ENCODE data around the gene FAM149A. TPM values are rescaled to one million over a fixed set of nuclear protein-coding genes. Genes with fewer than 3 reads are reported as not detected.

The FAM149A gene
- total RNA-seq, 2 experiments from 2014 or later: 0.38 TPM; not detected in 1

DNA sequence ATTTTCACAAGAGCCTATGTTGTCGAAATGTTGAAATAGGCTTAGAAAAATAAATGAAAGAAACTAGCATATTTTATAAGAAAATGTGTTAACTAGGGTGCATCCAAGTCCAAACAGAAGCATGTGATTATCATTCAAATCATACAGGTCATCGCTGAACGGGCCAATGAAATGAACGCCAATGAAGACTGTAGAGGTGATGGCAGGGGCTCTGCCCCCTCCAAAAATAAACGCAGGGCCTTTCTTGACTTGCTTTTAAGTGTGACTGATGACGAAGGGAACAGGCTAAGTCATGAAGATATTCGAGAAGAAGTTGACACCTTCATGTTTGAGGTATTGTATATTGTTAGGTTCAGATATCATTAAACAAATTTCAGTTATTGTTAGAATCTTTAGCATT lies 96.5 kb downstream of the FAM149A start:
- Mint-ChIP-seq H3K9me3 (no peaks in the 10 kb centered on the region), H3K27me3 (no peaks in the 10 kb centered on the region), H3K27ac (no peak overlapping the region), H3K4me3 (no peak overlapping the region), H3K36me3 (ENCODE audit: low read depth) (peaks cover 14% of the 10 kb centered on the region), H3K4me1 (peaks cover 34% of the 10 kb centered on the region)
- ChIA-PET POLR2A (interaction anchor here (6.4 kb wide), 1 partner anchor 10 kb away, joined by 84 read pairs; the partner anchor contains the start of gene CYP4V2), CTCF (interaction anchor here (0.9 to 1.8 kb wide), 4 partner anchors 9 to 133 kb away, joined by 3 to 23 read pairs (median 6); partner anchors contain the start of gene CYP4V2)
- no peak for DNase-seq

- ChIA-PET POLR2A (interaction anchor here (6.4 kb wide), 1 partner anchor 10 kb away, joined by 84 read pairs; the partner anchor contains the start of gene CYP4V2), CTCF (interaction anchor here (0.9 to 1.8 kb wide), 5 partner anchors 10 to 134 kb away, joined by 3 to 23 read pairs (median 4); partner anchors contain the start of gene CYP4V2)
- peak; percentile 77 for DNase-seq
- Mint-ChIP-seq H3K9me3 (no peaks in the 10 kb centered on the region), H3K4me3 (no peak overlapping the region), H3K36me3 (ENCODE audit: low read depth) (peaks cover 10% of the 10 kb centered on the region), H3K27me3 (no peaks in the 10 kb centered on the region), H3K27ac (peak overlapping the region; percentile 8), H3K4me1 (peaks cover 35% of the 10 kb centered on the region)
Observed at GRCh38 chr4:186201535-186202230, 97.2 kb downstream of the FAM149A start.

DNA sequence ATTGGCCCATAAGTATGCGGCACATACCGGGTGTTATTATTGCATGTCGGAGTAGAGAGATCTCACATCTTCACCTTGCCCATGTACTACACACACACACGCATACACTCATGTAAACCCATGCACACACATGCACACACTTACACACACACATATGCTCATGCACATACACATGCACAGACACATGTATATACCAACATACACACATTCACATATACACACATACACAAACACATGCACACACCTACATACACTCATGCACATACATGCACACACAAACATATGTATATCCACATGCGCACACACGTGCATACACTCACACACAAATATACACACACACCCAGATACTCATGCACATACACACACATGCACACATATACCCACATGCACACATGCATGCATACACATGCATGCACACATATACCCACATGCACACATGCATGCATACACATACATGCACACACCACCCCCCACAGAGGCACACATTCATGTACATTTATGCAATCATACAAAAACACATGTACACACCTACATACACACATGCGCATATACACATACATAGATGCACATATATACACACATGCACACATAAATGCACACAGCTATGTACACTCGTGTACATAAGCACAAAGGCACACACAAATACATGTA lies 98.1 kb downstream of the FAM149A start:
- H3K27ac Mint-ChIP-seq: peak overlapping the region; percentile 36
- POLR2A ChIA-PET: interaction anchor here (6.4 kb wide), 1 partner anchor 11 kb away, joined by 84 read pairs; the partner anchor contains the start of gene CYP4V2
- CTCF ChIA-PET: interaction anchor here (0.9 to 1.8 kb wide), 5 partner anchors 11 to 135 kb away, joined by 3 to 23 read pairs (median 7); partner anchors contain the start of genes CYP4V2 and TLR3
- DNase-seq: no peak
- H3K4me1 Mint-ChIP-seq: peaks cover 35% of the 10 kb centered on the region
- H3K27me3 Mint-ChIP-seq: no peaks in the 10 kb centered on the region
- peaks cover 1% of the 10 kb centered on the region for H3K9me3 Mint-ChIP-seq
- H3K36me3 Mint-ChIP-seq (ENCODE audit: low read depth): peaks cover 3% of the 10 kb centered on the region
- no peak overlapping the region for H3K4me3 Mint-ChIP-seq

- ChIA-PET CTCF (interaction anchor here (1.4 to 4.2 kb wide), 2 partner anchors 12 to 136 kb away, joined by 9 to 23 read pairs; partner anchors contain the start of genes CYP4V2 and TLR3), POLR2A (interaction anchor here (0.6 to 6.4 kb wide), 3 partner anchors 12 to 1411 kb away, joined by 3 to 84 read pairs (median 4); partner anchors contain the start of gene CYP4V2)
- peaks cover 6% of the 10 kb centered on the region for H3K36me3 Mint-ChIP-seq (ENCODE audit: low read depth)
- no peaks in the 10 kb centered on the region for H3K27me3 Mint-ChIP-seq
- H3K9me3 Mint-ChIP-seq: peaks cover 5% of the 10 kb centered on the region
- DNase-seq: no peak
- peak overlapping the region; percentile 84 for H3K27ac Mint-ChIP-seq
- peak overlapping the region; percentile 74 for H3K4me3 Mint-ChIP-seq
- H3K4me1 Mint-ChIP-seq: peaks cover 35% of the 10 kb centered on the region
Observed at GRCh38 chr4:186203406-186203805, 98.9 kb downstream of the FAM149A start.

- POLR2A ChIA-PET: interaction anchor here (6.4 kb wide), 1 partner anchor 13 kb away, joined by 84 read pairs; the partner anchor contains the start of gene CYP4V2
Observed at GRCh38 chr4:186204103-186204559, 99.6 kb downstream of the FAM149A start.

DNA sequence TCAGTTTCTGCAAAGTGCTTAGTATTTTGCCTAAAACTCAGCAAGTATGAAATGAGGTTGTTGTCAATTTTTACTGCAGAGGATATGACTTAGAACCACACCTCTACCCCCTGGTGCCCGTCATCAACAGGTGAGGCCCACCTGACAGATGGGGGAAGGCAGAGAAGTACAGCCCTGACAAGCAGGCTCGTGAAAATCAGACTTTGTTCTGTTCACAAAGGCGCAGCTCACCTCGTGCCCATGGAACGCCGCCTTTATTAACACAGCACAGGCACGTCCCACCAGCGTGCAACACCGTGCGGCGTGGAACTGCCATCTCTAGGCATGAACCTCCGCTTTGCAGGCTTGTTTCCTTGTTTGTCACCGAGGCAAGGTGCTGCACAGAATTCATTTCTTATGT lies 100.2 kb downstream of the FAM149A start:
- ChIA-PET CTCF (interaction anchor here (4.2 kb wide), 1 partner anchor 14 kb away, joined by 23 read pairs; the partner anchor contains the start of gene CYP4V2), POLR2A (interaction anchor here (6.4 kb wide), 1 partner anchor 13 kb away, joined by 84 read pairs; the partner anchor contains the start of gene CYP4V2)

More at GRCh38 chr4:186204103-186204559, 99.6 kb downstream of the FAM149A start:
- Mint-ChIP-seq H3K9me3 (peaks cover 10% of the 10 kb centered on the region), H3K4me3 (peak overlapping the region; percentile 74), H3K4me1 (peaks cover 35% of the 10 kb centered on the region), H3K36me3 (ENCODE audit: low read depth) (peaks cover 12% of the 10 kb centered on the region), H3K27ac (peak overlapping the region; percentile 84), H3K27me3 (no peaks in the 10 kb centered on the region)
- CTCF ChIA-PET: interaction anchor here (1.4 to 4.2 kb wide), 2 partner anchors 13 to 136 kb away, joined by 9 to 23 read pairs; partner anchors contain the start of genes CYP4V2 and TLR3
- peak; percentile 89 for DNase-seq

GRCh38 chr4:186205156-186205555 lies 100.7 kb downstream of the FAM149A start:
- DNase-seq: no peak
- Mint-ChIP-seq H3K27ac (peak overlapping the region; percentile 9), H3K27me3 (no peaks in the 10 kb centered on the region), H3K4me1 (peaks cover 35% of the 10 kb centered on the region), H3K9me3 (peaks cover 12% of the 10 kb centered on the region), H3K36me3 (ENCODE audit: low read depth) (peaks cover 19% of the 10 kb centered on the region), H3K4me3 (peak overlapping the region; percentile 4)
- CTCF ChIA-PET: interaction anchor here (4.2 kb wide), 1 partner anchor 14 kb away, joined by 23 read pairs; the partner anchor contains the start of gene CYP4V2
- POLR2A ChIA-PET: interaction anchor here (6.4 kb wide), 1 partner anchor 14 kb away, joined by 84 read pairs; the partner anchor contains the start of gene CYP4V2

More for the DNA sequence above, 100.2 kb downstream of the FAM149A start:
- Mint-ChIP-seq H3K4me3 (peak overlapping the region; percentile 74), H3K9me3 (peaks cover 12% of the 10 kb centered on the region), H3K36me3 (ENCODE audit: low read depth) (peaks cover 16% of the 10 kb centered on the region), H3K4me1 (peaks cover 35% of the 10 kb centered on the region), H3K27ac (peak overlapping the region; percentile 84), H3K27me3 (no peaks in the 10 kb centered on the region)
- no peak for DNase-seq

DNA sequence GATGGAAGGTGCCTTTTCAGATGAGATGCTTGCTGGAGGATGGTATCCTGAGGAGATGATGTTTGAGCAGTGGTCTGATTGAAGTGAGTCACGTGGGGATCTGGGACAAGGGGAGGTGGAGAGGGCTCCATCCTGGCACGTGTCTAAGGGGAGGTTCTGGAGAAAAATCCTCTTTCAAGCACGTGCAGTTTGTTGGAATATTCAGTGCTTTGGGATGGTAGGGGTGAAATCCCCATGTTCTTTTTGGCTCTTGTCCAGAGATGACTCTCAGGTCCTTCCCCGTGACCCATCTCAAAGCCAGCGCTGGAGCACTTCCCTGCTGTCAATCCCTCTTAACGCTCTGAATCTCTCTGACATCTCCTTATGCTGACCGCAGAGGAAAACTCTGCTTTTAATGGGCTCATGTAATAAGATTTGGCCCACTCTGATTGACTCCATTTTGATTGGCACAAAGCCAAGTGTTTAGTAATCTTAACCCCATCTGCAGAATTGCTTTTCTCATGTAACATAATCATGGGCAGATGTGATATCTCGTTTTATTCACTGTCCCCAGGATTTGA lies 112.0 kb downstream of the FAM149A start:
- Mint-ChIP-seq H3K4me3 (no peak overlapping the region), H3K9me3 (no peaks in the 10 kb centered on the region), H3K27me3 (peaks cover 7% of the 10 kb centered on the region), H3K4me1 (no peaks in the 10 kb centered on the region), H3K27ac (no peak overlapping the region), H3K36me3 (ENCODE audit: low read depth) (no peaks in the 10 kb centered on the region)
- DNase-seq: no peak
- ChIA-PET POLR2A (no interaction called here), CTCF (no interaction called here)

DNA sequence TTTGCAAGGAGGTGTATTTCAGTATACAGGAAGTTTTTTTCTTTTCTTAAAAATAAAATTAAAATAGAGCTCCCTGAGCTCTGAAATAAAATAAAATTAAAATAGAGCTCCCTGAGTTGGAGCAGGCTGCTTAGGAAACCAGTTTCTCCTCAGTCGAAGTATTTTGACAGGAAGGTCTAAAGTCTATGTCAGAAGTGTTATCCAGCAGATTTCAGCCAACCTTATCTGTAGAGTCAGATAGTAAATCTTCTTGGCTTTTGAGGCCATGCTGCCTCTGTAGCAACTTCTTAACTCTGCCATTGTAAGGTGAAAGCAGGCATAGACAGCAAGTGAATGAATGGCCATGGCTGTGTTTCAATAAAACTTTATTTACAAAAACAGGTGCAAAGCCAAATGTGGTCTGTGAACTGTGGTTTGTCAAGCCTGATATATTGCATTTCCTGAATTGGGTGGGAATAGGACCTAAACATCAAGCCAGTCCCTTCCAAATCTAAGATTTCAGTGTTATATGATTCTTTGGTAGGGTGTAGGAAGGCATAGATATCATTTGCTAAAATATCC lies 113.3 kb downstream of the FAM149A start:
- no peak overlapping the region for H3K27ac Mint-ChIP-seq
- no peak for DNase-seq
- H3K4me1 Mint-ChIP-seq: no peaks in the 10 kb centered on the region
- H3K4me3 Mint-ChIP-seq: no peak overlapping the region
- CTCF ChIA-PET: no interaction called here
- no peaks in the 10 kb centered on the region for H3K9me3 Mint-ChIP-seq
- H3K36me3 Mint-ChIP-seq (ENCODE audit: low read depth): no peaks in the 10 kb centered on the region
- POLR2A ChIA-PET: no interaction called here
- H3K27me3 Mint-ChIP-seq: peaks cover 8% of the 10 kb centered on the region

GRCh38 chr4:186221624-186222023 lies 117.1 kb downstream of the FAM149A start:
- no peak overlapping the region for H3K4me3 Mint-ChIP-seq
- POLR2A ChIA-PET: no interaction called here
- DNase-seq: no peak
- no peaks in the 10 kb centered on the region for H3K4me1 Mint-ChIP-seq
- no peaks in the 10 kb centered on the region for H3K36me3 Mint-ChIP-seq (ENCODE audit: low read depth)
- H3K27me3 Mint-ChIP-seq: peaks cover 6% of the 10 kb centered on the region
- CTCF ChIA-PET: no interaction called here
- H3K9me3 Mint-ChIP-seq: peaks cover 7% of the 10 kb centered on the region
- H3K27ac Mint-ChIP-seq: no peak overlapping the region

Measured in activated CD4-positive, alpha-beta memory T cell treated with anti-CD3 and anti-CD28 coated beads, Interleukin-2, amount 10 ng/mL, durations not matched to agents 7 days and 5 days (primary cell).